NCI-H146 (cell line): Measurements from ENCODE around the gene VENTX.

Experiments used
- DNase-seq: peaks from one replicate; lab custom pipeline; 2025; lab: John Stamatoyannopoulos, UW

The VENTX gene

DNA sequence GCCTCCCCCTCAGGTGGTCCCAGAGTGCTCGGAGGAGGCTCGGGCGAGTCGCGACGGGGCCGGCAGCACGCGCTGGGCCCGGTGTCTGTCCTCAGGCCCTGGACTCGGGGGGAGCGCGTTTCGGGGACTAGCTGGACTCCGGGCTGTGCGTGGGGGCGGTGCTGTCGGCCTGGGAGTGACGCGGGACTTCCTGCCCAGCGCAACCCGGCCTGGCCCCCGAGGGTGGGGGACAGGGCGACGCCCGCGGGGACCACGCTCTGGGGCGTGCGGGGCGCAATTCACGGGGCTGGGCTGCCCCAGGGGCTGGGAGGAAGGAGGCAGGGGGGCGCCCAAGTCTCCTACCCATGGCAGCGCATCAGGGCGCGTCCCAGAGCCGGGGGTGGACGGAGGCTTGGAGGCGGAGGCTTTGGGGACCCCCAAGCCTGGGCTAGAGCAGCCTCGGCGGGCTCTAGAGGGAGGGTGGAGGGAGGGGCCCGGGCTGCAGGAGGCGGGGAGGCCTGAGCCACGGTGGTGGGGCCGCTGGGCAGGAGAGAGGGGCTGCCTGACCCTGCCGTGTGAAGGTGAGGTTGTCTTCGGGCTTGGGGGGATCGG, 2.3 kb upstream of the VENTX start:
- DNase-seq, result no peak

DNA sequence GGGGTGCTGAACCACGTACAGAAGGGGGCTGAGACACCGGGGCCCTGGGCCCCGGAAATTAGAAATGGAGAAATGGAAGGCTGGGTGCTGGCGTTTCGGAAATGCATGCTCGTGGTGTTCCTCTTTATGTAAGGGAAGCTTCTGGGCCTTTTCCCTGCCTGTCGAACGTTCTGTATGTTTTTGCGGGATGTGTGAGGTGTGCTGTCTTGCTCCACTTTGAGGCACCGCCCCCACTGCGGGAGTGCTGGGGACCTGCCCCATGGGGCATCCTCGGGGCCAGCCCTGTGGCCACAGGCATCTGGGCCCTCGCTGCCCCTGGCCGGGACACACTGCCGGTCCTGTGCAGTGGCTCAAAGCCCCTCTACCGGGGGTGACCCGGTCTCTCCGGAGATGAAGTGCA, 1.7 kb upstream of the VENTX start:
- no peak for DNase-seq

GRCh38 chr10:133236401-133237240, 1.0 kb upstream of the VENTX start:
- no peak for DNase-seq

DNA sequence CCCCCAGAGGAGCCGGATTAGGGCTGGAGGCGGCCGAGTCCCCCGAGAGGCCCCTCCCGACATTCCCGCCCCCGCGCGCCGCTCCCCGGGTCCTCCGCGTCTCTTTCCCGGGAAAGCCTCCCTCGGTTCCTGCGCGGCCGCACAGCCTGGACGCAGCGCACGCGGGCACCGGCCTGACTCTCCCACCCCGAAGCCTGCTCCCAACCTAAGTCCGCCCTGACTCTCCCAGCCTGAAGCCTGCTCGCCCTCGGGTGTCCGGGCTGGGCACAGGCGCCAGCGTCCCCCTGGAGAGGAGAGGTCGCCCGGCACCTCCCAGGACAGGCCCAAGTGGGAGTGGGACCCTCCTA, 441 bp upstream of the VENTX start:
- DNase-seq, result no peak

DNA sequence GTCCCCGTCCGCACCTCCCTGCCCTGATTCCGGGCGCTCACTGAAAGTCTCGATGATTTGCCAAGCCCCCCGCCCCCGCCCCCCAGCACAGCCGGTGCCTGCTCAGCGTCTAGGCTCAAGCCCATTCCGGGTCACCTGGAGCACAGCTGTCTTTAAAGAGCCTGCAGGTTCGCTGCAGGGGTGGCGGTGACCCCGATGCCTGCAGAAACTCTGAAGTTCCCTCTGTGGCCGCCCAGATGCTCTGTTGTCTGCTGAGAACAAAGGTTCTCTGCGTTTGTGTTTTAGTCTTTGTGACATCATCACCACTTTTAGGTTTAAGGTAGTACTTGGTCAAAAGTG, 780 bp downstream of the VENTX start:
- no peak for DNase-seq

DNA sequence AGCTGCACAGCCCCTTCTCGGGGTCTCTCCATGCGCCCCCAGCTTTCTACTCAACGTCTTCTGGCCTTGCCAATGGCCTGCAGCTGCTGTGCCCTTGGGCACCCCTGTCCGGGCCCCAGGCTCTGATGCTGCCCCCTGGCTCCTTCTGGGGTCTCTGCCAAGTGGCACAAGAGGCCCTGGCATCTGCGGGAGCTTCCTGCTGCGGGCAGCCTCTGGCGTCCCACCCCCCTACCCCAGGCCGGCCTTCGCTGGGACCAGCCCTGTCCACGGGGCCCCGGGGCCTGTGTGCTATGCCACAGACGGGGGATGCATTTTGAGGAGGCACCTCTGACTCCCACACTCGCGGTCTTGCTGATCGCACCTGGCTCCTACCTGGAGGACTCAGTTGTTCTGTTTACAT, 2.3 kb downstream of the VENTX start:
- no peak for DNase-seq

DNA sequence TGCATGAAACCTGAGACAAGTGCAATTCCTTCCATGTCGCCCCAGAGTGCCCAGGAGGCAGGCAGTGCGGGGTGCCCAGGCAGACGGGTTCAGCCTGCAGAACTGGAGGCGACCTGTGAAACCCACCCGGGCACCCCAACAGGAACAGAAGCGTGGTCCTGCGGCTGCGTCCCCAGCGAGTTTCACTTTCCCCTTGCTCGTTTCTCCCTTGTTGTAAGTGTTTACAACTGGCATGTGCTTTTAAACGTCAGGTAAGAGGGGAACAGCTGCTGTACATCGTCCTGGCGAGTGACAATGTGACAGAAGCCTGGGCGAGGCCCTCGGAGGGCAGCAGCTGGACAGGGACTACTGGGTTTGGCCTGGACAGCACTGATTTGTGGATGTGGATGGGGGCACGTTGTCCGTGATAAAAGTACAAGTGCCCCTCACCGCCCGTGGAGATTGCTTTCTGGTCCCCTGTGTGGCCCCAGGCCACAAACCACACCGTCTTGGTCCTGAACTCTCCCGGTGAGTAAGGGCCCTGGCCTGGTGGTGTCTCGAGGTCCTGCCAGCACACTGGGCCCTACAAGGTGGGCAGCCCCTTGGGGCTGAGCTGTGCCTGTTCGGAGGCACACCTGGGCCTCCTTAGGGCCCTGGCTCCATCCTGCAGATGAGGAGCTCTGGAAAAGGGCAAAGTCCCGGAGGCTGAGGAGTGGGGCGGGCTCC, 4.0 kb downstream of the VENTX start:
- no peak for DNase-seq

DNA sequence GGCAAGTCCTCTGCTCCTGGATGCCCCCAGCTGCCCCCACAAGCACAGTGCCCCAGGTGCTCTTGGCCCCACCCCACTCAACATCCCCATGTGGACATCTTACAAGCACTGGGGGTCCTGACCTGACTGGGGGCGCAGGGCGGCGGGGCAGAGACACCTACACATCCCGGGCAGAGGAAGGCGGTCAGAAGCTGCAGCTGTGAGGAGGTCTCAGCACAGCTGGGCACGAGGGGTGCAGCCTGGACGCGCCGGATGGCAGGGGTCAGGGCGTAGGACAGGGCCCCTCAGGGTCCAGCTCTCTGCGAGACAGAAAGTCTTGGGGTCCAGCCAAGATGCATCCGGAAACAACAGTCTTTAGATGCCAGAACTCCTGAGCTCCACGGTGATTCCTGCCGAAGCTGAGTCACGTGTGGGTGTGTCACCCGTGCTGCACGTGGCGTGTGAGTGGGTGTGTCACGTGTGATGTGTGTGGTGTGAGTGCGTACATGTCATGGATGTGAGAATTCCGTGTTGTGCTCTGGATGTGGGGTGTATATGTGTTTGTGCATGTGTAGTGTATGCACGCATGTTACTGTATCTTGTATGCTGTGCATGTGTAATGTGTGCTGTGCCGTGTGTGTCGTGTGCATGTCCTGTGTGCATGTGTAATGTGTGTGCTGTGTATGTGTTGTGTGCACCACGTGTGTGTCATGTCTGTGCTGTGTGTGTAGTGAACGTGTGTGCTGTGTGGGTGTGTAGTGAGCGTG, 5.1 kb downstream of the VENTX start:
- DNase-seq, result no peak

DNA sequence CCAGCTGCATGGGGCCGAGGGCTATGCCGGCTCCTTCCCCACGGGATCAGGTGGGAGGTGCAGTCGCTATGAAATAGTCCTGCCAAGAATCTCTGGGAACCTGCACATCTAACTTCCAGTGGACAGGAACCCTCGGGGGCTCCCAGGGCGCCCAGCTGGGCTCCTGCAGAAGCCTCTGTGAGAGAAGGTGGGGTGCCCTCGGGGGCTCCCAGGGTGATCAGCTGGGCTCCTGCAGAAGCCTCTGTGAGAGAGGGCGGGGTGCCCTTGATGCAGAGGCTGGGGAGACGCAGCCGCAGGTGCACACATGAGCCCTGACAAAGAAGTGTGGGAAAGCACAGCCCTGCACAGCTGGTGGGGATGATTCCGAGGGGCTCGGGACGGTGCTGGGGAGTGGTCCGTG, 5.9 kb downstream of the VENTX start:
- DNase-seq, result peak; percentile 18

- peak; percentile 22 for DNase-seq
Observed at GRCh38 chr10:133245439-133246235, 8.0 kb downstream of the VENTX start.

- no peak for DNase-seq
Observed at GRCh38 chr10:133246236-133246626, 8.6 kb downstream of the VENTX start.

GRCh38 chr10:133247681-133248333, 10.2 kb downstream of the VENTX start:
- no peak for DNase-seq

GRCh38 chr10:133248334-133248715, 10.7 kb downstream of the VENTX start:
- no peak for DNase-seq

- no peak for DNase-seq
Observed at GRCh38 chr10:133249094-133249780, 11.6 kb downstream of the VENTX start.

- no peak for DNase-seq
Observed at GRCh38 chr10:133249975-133250754, 12.5 kb downstream of the VENTX start.

DNA sequence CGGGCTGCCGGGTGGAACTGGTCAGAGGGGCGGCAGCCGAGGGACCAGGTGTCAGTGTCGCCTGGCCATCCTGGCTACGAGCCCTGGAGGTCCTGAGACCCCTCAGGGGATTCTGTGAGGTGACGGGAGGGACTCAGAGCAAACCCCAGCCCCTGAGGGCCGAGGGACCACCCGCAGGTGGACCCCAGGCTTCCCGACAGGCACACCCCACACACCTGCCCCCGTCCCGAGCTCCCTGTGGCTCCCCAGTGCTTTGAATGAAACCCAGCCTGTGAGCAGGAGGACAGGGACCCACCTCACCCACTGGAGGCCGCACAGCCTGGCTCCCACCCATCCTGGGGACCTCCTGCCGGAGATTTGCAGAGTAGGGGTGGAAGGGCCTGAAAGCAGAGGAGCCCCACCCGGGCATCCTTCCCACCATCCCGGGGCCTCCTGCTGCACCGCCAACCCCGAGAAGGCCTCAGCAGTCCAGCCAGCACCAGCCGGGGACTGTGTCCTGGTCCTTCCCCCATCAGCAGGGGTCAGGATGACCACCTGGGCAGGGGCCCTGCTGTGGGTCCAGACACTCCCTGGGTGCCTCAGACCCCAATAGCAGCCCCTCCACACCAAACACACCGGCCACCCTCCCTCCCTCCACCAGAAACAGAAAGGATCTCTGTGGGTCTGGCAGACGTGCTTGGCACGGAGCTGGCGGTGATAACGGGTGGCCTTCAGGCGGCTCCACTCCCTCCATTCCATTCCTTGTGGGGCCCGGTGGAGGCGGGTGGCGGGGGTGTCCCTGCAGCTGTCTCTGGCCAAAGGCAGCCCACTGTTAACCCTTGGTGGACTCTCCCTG, 13.9 kb downstream of the VENTX start:
- no peak for DNase-seq

- no peak for DNase-seq
Observed at GRCh38 chr10:133252223-133252552, 14.5 kb downstream of the VENTX start.

DNA sequence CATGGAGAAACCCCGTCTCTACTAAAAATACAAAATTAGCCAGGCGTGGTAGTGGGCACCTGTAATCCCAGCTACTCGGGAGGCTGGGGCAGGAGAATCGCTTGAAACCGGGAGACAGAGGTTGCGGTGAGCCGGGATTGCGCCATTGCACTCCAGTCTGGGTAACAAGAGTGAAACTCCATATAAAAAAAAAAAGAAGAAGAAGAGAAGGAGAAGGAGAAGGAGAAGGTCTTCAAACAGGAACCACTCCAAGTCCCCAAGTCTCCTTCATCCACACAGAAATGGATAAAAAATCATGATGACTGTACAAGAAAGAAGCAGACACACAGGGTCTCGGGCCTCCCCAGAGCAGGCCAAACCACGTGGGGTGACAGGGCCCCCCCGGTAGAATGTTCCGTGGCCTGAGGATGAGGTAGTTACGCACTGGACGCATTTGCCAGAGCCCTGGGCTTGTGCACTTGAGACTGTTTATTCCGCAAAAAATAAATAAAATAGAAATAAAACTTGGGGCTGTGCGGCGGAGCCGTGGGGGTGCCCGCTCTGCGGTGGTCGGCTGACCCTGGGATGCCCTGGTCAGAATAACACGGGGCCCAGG, 15.8 kb downstream of the VENTX start:
- DNase-seq, result no peak
